Measurements from ENCODE around the gene ILDR1. TPM values are rescaled to one million over a fixed set of nuclear protein-coding genes. Genes with fewer than 3 reads are reported as not detected.

ILDR1 gene
- total RNA-seq, 1 experiment from 2014 or later, result 2.3 TPM

GRCh38 chr3:122010506-122010905 is 11.5 kb downstream of the ILDR1 start (continued):
- TF ChIP-seq JAZF1 (CRISPR knock-in tag; IDR thresholded peaks at IDR 0.05) (no peak), FOXP4 (CRISPR knock-in tag; IDR thresholded peaks at IDR 0.05) (no peak), PREB (CRISPR knock-in tag; IDR thresholded peaks at IDR 0.05; ENCODE audit: borderline replicate concordance) (no peak), ZNF232 (CRISPR knock-in tag; IDR thresholded peaks at IDR 0.05) (no peak)

- ChIA-PET POLR2A (no interaction called here), CTCF (interaction anchor here (0.6 to 1.4 kb wide), 2 partner anchors 13 to 271 kb away, joined by 3 to 4 read pairs; no protein-coding TSS in a partner anchor)
- no peak for TF ChIP-seq ZNF423 (CRISPR knock-in tag; IDR thresholded peaks at IDR 0.05)
- no peak for TF ChIP-seq ZNF281 (CRISPR knock-in tag; IDR thresholded peaks at IDR 0.05)
- no peak for TF ChIP-seq FOXJ3 (CRISPR knock-in tag; IDR thresholded peaks at IDR 0.05; ENCODE audit: borderline replicate concordance)
- TF ChIP-seq ZNF671 (CRISPR knock-in tag; IDR thresholded peaks at IDR 0.05), result no peak
- TF ChIP-seq ZNF232 (CRISPR knock-in tag; IDR thresholded peaks at IDR 0.05), result no peak
- TF ChIP-seq ZNF121 (CRISPR knock-in tag; IDR thresholded peaks at IDR 0.05), result no peak
- no peak for TF ChIP-seq E2F1 (CRISPR knock-in tag; IDR thresholded peaks at IDR 0.05)
- no peak for TF ChIP-seq SP1 (CRISPR knock-in tag; conservative IDR thresholded peaks at IDR 0.05)
- TF ChIP-seq CREB1 (CRISPR knock-in tag; IDR thresholded peaks at IDR 0.05), result no peak
- TF ChIP-seq TEAD1 (CRISPR knock-in tag; IDR thresholded peaks at IDR 0.05), result no peak
- no peak for TF ChIP-seq ZNF532 (CRISPR knock-in tag; IDR thresholded peaks at IDR 0.05; ENCODE audit: borderline replicate concordance)
- no peak for TF ChIP-seq ATF3 (CRISPR knock-in tag; conservative IDR thresholded peaks at IDR 0.05)
- no peak for TF ChIP-seq ZSCAN18 (CRISPR knock-in tag; IDR thresholded peaks at IDR 0.05)
- no peak for TF ChIP-seq ERG (CRISPR knock-in tag; IDR thresholded peaks at IDR 0.05)
- Mint-ChIP-seq H3K27me3 (ENCODE audit: low read depth) (no peaks in the 10 kb centered on the region), H3K4me3 (no peak overlapping the region), H3K36me3 (no peaks in the 10 kb centered on the region), H3K27ac (no peak overlapping the region), H3K4me1 (peaks cover 45% of the 10 kb centered on the region), H3K9me3 (no peaks in the 10 kb centered on the region)
- DNase-seq (ENCODE audit: low spot score), result no peak
- no peak for ATAC-seq
These were observed 13.9 kb downstream of the ILDR1 start for GRCh38 chr3:122008166-122008565.

Data from WTC11 (cell line).